Measurements from ENCODE around the gene ABCB9.

Gene ABCB9

GRCh38 chr12:122966743-122967550 lies 684 bp upstream of the ABCB9 start:
- no peak for TF ChIP-seq CTCF (conservative IDR thresholded peaks at IDR 0.05; ENCODE audit: low read length)
- H3K4me3 ChIP-seq (ENCODE audit: low read length): peak overlapping the region; percentile 25; the same call in 1 of the 2 replicates
- no peak for DNase-seq (ENCODE audit: low read depth)

- peak overlapping the region; percentile 83 for H3K4me3 ChIP-seq (ENCODE audit: low read length)
- TF ChIP-seq CTCF (conservative IDR thresholded peaks at IDR 0.05; ENCODE audit: low read length): no peak
- no peak for DNase-seq (ENCODE audit: low read depth)
Measured at GRCh38 chr12:122965321-122965751, 927 bp downstream of the ABCB9 start.

DNA sequence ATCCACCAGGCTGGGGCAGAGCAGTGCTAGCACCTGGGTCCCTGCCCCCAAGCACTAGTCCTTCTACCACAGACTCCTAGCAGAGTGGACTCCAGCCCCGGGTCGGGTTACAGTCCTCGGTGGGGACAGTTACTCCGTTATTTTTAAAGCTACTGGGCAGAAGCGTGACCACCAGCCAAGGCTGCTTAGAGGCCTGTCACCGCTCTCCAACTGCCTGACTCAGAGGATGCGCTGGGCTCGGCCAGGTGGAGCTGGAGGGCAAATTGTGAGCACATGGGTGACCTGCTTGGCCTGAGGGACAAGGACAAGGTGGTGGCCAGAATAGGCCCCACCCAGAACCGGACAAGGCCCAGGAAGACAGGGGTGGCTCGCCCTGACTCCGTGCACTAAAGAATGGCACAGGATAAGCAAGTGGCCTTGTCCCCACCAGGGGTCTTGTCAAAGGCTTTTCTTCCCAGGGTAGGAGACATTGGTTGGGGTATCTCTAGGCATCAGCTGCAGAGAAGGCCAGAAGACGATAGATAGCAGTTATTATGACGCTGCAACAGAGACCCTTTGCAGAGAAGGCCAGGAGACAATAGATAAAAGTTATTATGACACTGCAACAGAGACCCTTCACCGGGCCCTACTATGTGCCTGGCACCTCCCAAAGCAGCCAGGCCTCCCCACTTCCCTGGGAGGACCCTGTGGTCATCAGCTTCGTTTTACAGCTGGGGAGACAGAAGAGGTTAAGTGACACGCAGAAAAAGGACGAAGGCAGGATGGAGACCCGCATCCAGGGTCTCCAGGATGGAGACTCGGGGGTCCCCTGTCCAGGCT lies 1.6 kb downstream of the ABCB9 start:
- H3K4me3 ChIP-seq (ENCODE audit: low read length): no peak overlapping the region; the same call in 1 of the 2 replicates

GRCh38 chr12:122963941-122964265 lies 2.4 kb downstream of the ABCB9 start:
- TF ChIP-seq CTCF (conservative IDR thresholded peaks at IDR 0.05; ENCODE audit: low read length): no peak
- no peak for DNase-seq (ENCODE audit: low read depth)
- H3K4me3 ChIP-seq (ENCODE audit: low read length): no peak overlapping the region

More for the DNA sequence above, 1.6 kb downstream of the ABCB9 start:
- no peak for TF ChIP-seq CTCF (conservative IDR thresholded peaks at IDR 0.05; ENCODE audit: low read length)
- DNase-seq (ENCODE audit: low read depth): no peak

DNA sequence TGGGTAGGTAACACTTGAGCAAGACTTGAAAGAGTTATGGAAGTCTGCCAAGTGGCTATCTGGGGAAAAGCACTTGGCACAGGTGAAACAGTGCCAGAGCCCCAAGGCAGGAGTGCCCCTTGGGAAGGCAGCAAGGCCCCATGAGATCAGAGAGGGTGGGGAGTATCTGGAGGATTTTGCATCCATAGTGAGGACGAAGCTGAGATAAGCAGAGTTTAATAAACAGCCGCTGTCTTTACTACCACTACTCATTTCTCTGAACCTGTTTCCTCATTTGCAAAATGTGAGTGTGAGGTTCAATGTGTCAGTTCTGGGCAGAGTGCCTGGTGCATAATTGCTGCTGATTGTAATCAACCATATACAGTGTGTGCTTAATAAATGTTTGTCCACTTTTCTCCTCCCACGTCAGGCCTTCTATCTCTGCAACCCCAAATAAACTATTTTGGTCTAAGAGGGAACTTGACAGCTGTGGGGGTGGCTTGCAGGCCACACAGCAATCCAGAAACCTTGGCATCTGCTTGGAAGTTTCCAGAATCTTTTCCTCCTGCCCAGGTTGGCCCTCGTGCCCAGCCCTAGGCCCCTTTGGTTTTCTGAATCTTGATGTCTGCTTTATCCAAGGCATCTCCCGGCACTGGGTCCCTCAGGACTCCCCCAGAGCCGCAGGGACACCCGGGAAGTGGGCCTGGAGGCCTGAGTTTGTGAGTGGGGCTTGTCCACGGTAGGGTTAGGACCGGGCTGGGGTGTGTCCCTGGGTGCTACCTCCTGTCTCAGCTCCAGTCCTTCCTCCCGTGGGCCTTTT lies 4.5 kb downstream of the ABCB9 start:
- no peak for TF ChIP-seq CTCF (conservative IDR thresholded peaks at IDR 0.05; ENCODE audit: low read length)
- H3K4me3 ChIP-seq (ENCODE audit: low read length): no peak overlapping the region
- no peak for DNase-seq (ENCODE audit: low read depth)

DNA sequence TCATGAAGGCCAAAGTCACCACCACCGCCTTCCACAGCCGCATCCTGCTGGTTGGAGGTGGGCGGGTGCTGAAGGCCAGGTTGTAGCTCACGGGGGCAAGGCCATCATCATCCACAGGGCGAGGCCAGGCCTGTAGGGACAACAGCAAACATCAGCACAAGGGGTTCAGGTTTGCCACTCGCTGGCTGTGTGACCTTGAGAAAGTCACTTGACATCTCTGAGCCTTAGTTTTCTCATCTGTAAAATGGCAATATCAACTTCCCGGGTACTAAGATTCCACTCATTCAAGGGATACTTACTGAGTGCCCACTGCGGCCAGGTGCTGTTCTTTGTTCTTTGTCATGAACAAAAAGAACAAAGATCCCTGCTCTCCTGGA lies 6.1 kb downstream of the ABCB9 start:
- DNase-seq (ENCODE audit: low read depth): no peak
- H3K4me3 ChIP-seq (ENCODE audit: low read length): no peak overlapping the region
- no peak for TF ChIP-seq CTCF (conservative IDR thresholded peaks at IDR 0.05; ENCODE audit: low read length)
